ENCODE data around the gene TBC1D4. TPM values are rescaled to one million over a fixed set of nuclear protein-coding genes. Genes with fewer than 3 reads are reported as not detected.

TBC1D4 gene
- total RNA-seq, 1 experiment from 2014 or later = 5.5 TPM

DNA sequence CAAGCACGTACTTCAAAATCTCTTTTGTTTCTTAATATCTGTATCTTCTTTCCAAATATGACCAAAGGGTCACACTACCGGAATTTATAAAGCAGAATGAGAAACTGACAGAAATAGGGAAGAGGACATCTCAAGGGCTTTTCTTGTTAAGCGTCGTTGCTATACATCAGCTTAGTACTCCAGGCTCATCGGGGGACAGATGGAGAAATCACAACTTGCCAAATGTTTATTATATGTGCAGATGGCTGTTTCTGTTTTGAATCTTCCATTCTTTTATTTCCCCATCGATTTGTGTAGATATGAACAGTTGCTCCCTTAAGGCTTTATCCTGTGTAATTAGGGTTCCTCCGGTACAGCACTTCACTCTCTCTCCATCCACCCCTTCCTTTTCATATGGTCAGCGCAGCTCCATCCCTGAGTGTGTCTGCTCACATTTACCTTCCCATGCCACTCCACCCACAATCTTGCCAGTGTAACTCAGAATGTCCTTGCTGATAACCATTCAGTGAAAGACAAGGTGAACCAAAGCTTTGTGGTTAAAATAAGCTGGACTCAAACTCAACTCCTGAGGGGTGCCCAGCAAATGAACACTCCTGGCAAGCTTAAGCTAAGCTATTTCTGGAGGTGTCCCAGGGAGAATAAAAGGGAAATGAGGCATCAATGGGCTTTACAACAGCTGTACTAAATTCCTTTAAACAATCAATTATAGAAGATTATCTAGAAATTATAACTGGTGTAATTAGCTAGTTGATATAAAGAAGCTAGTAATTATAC is 51.3 kb downstream of the TBC1D4 start:
- DNase-seq (ENCODE audit: low read depth, low spot score) = no peak
- Histone ChIP-seq H3K36me3 (ENCODE audit: control insufficient read depth, insufficient read depth, low read length) (no peaks in the 10 kb centered on the region), H3K27ac (ENCODE audit: low read length) (no peak overlapping the region), H3K4me1 (ENCODE audit: control insufficient read depth, insufficient read depth, low read length) (no peaks in the 10 kb centered on the region), H3K27me3 (ENCODE audit: control insufficient read depth, insufficient read depth, low read length) (no peaks in the 10 kb centered on the region), H3K9me3 (ENCODE audit: control insufficient read depth, insufficient read depth, low read depth, low read length) (no peaks in the 10 kb centered on the region), H3K4me3 (ENCODE audit: low read depth in 2 of 2, low read length in 2 of 2) (no peak overlapping the region)
- CTCF ChIA-PET = no interaction called here
- POLR2A ChIA-PET = no interaction called here
- no TSS peak for BruUV-seq (replicated peaks)
- no peak for ATAC-seq
- in situ Hi-C loops (cut with HindIII; ENCODE audit: low pct_unique_long_range_greater_than_20kb, low sequenced_read_pairs) (no loop called here), intact Hi-C loops (cut with micrococcal nuclease; ENCODE audit: unreplicated experiment) (no loop called here)
- TF ChIP-seq, protein P1, sequence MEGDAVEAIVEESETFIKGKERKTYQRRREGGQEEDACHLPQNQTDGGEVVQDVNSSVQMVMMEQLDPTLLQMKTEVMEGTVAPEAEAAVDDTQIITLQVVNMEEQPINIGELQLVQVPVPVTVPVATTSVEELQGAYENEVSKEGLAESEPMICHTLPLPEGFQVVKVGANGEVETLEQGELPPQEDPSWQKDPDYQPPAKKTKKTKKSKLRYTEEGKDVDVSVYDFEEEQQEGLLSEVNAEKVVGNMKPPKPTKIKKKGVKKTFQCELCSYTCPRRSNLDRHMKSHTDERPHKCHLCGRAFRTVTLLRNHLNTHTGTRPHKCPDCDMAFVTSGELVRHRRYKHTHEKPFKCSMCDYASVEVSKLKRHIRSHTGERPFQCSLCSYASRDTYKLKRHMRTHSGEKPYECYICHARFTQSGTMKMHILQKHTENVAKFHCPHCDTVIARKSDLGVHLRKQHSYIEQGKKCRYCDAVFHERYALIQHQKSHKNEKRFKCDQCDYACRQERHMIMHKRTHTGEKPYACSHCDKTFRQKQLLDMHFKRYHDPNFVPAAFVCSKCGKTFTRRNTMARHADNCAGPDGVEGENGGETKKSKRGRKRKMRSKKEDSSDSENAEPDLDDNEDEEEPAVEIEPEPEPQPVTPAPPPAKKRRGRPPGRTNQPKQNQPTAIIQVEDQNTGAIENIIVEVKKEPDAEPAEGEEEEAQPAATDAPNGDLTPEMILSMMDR (IDR thresholded peaks at IDR 0.05) = no peak
- TF ChIP-seq, protein P2, sequence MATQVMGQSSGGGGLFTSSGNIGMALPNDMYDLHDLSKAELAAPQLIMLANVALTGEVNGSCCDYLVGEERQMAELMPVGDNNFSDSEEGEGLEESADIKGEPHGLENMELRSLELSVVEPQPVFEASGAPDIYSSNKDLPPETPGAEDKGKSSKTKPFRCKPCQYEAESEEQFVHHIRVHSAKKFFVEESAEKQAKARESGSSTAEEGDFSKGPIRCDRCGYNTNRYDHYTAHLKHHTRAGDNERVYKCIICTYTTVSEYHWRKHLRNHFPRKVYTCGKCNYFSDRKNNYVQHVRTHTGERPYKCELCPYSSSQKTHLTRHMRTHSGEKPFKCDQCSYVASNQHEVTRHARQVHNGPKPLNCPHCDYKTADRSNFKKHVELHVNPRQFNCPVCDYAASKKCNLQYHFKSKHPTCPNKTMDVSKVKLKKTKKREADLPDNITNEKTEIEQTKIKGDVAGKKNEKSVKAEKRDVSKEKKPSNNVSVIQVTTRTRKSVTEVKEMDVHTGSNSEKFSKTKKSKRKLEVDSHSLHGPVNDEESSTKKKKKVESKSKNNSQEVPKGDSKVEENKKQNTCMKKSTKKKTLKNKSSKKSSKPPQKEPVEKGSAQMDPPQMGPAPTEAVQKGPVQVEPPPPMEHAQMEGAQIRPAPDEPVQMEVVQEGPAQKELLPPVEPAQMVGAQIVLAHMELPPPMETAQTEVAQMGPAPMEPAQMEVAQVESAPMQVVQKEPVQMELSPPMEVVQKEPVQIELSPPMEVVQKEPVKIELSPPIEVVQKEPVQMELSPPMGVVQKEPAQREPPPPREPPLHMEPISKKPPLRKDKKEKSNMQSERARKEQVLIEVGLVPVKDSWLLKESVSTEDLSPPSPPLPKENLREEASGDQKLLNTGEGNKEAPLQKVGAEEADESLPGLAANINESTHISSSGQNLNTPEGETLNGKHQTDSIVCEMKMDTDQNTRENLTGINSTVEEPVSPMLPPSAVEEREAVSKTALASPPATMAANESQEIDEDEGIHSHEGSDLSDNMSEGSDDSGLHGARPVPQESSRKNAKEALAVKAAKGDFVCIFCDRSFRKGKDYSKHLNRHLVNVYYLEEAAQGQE (IDR thresholded peaks at IDR 0.05; ENCODE audit: insufficient read depth in 1 of 2, low read depth in 2 of 2, low read length in 1 of 2) = no peak
- TF ChIP-seq TCF7L2 (IDR thresholded peaks at IDR 0.05; ENCODE audit: low read depth, low read length) = no peak
- TF ChIP-seq POLR2AphosphoS5 (IDR thresholded peaks at IDR 0.05; ENCODE audit: low read depth, low read length) = no peak
- no peak for TF ChIP-seq SIN3A (IDR thresholded peaks at IDR 0.05; ENCODE audit: borderline replicate concordance, insufficient read depth, low read depth, low read length)

DNA sequence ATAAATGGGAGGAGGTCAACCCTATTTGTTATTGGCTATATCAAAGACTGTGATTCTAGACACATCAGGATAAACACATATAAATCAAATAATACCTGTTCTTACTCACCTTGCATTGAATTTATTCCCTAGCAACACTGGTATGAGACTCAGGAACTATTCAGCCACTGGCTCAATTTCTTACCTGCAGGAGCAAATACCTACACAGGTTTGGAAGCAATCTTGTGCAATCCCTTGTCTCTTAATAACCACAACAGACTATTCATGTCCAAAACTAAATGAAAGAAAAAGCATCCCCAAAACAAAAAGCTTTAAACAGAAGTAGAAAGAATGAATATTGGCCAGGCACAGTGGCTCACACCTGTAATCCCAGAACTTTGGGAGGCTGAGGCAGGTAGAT is 55.5 kb downstream of the TBC1D4 start:
- DNase-seq (ENCODE audit: low read depth, low spot score) (no peak), ATAC-seq (no peak)
- no peak for TF ChIP-seq TCF7L2 (IDR thresholded peaks at IDR 0.05; ENCODE audit: low read depth, low read length)
- TF ChIP-seq SIN3A (IDR thresholded peaks at IDR 0.05; ENCODE audit: borderline replicate concordance, insufficient read depth, low read depth, low read length) = no peak
- TF ChIP-seq, protein P2 (IDR thresholded peaks at IDR 0.05; ENCODE audit: insufficient read depth in 1 of 2, low read depth in 2 of 2, low read length in 1 of 2) = no peak
- no peak for TF ChIP-seq POLR2AphosphoS5 (IDR thresholded peaks at IDR 0.05; ENCODE audit: low read depth, low read length)
- TF ChIP-seq, protein P1 (IDR thresholded peaks at IDR 0.05) = no peak
- no peaks in the 10 kb centered on the region for H3K9me3 ChIP-seq (ENCODE audit: control insufficient read depth, insufficient read depth, low read depth, low read length)
- H3K27ac ChIP-seq (ENCODE audit: low read length) = no peak overlapping the region
- BruUV-seq (replicated peaks) = no TSS peak
- intact Hi-C loops (cut with micrococcal nuclease; ENCODE audit: unreplicated experiment) = no loop called here
- CTCF ChIA-PET = no interaction called here
- in situ Hi-C loops (cut with HindIII; ENCODE audit: low pct_unique_long_range_greater_than_20kb, low sequenced_read_pairs) = no loop called here
- H3K4me3 ChIP-seq (ENCODE audit: low read depth in 2 of 2, low read length in 2 of 2) = no peak overlapping the region
- H3K36me3 ChIP-seq (ENCODE audit: control insufficient read depth, insufficient read depth, low read length) = no peaks in the 10 kb centered on the region
- no peaks in the 10 kb centered on the region for H3K27me3 ChIP-seq (ENCODE audit: control insufficient read depth, insufficient read depth, low read length)
- H3K4me1 ChIP-seq (ENCODE audit: control insufficient read depth, insufficient read depth, low read length) = no peaks in the 10 kb centered on the region
- POLR2A ChIA-PET = no interaction called here

All from Panc1 (cell line).